OCI-LY7 (cell line): Measurements from ENCODE around the gene AGAP2. TPM values are rescaled to one million over a fixed set of nuclear protein-coding genes. Genes with fewer than 3 reads are reported as not detected.

ENCODE experiments used
- BruUV-seq: library from RNA; stranded (reverse); fragments of 400-500 nt; replicated peaks from 2 replicates; lab custom pipeline; 2021; lab: Mats Ljungman, UMichigan
- CTCF ChIA-PET: fragments of 300-600 bp; sonication (Branson Sonifier 250); formaldehyde crosslinking; loops from one replicate; lab custom pipeline; 2022; ENCODE audit warnings: antibody characterized with exemption; ENCODE audit not compliant: unreplicated experiment; lab: Charles Lee
- POLR2A ChIA-PET: fragments of 300-600 bp; sonication (Branson Sonifier 250); formaldehyde crosslinking; loops from one replicate; lab custom pipeline; 2022; ENCODE audit warnings: antibody characterized with exemption; lab: Charles Lee
- DNase-seq: peaks from one replicate; pipeline ENCODE4 v3.0.0-alpha.2; 2015; ENCODE audit warnings: low spot score
- H2AFZ ChIP-seq: fragments of 200-600 bp; sonication (generic), shearing (Covaris generic); 2 replicates; pipeline ENCODE4 v1.6.1; 2014; ENCODE audit warnings: mild to moderate bottlenecking, antibody characterized with exemption, low read length, moderate library complexity
- H3K27ac ChIP-seq: fragments of 200-600 bp; sonication (generic); 2 replicates; pipeline ENCODE4 v1.5.1; 2014; ENCODE audit warnings: mixed run types, low read depth, mild to moderate bottlenecking, moderate library complexity, low read length, inconsistent platforms; ENCODE audit not compliant: poor library complexity, severe bottlenecking
- H3K36me3 ChIP-seq: fragments of 200-600 bp; sonication (generic); 2 replicates; pipeline ENCODE4 v1.6.1; 2014; ENCODE audit warnings: mild to moderate bottlenecking, antibody characterized with exemption, low read length, moderate library complexity, mixed read lengths; ENCODE audit not compliant: insufficient read depth
- H3K4me1 ChIP-seq: fragments of 200-600 bp; sonication (generic); 2 replicates; pipeline ENCODE4 v1.5.1; 2014; ENCODE audit warnings: mild to moderate bottlenecking, low read length; ENCODE audit not compliant: insufficient read depth, poor library complexity, severe bottlenecking
- H3K4me2 ChIP-seq: fragments of 200-600 bp; sonication (generic); 2 replicates; pipeline ENCODE4 v1.6.1; 2014; ENCODE audit warnings: mild to moderate bottlenecking, low read length
- H3K4me3 ChIP-seq: fragments of 200-600 bp; sonication (generic); 2 replicates; pipeline ENCODE4 v1.5.1; 2014; ENCODE audit warnings: mild to moderate bottlenecking, low read depth, low read length; ENCODE audit not compliant: poor library complexity, severe bottlenecking
- H3K79me2 ChIP-seq: fragments of 200-600 bp; sonication (generic); 2 replicates; pipeline ENCODE4 v1.6.1; 2016; ENCODE audit warnings: low read depth, mild to moderate bottlenecking, low read length, moderate library complexity, mixed read lengths; ENCODE audit not compliant: insufficient read depth
- H3K9me2 ChIP-seq: fragments of 200-600 bp; sonication (generic); 2 replicates; pipeline ENCODE4 v1.6.1; 2016; ENCODE audit warnings: mild to moderate bottlenecking, low read length, mixed read lengths; ENCODE audit not compliant: insufficient read depth
- H3K9me3 ChIP-seq: fragments of 200-600 bp; sonication (generic); 2 replicates; pipeline ENCODE4 v1.6.1; 2014; ENCODE audit warnings: mild to moderate bottlenecking, mixed run types, low read length, mixed read lengths
- H4K20me1 ChIP-seq: fragments of 200-600 bp; sonication (generic); 2 replicates; pipeline ENCODE4 v1.6.1; 2014; ENCODE audit warnings: mild to moderate bottlenecking, antibody characterized with exemption, low read length, moderate library complexity, mixed read lengths; ENCODE audit not compliant: insufficient read depth
- EZH2phosphoT487 ChIP-seq: fragments of 200-600 bp; sonication (generic); IDR thresholded peaks from 2 replicates; pipeline ENCODE4 v1.6.1; 2018; ENCODE audit warnings: low read depth, borderline replicate concordance, mild to moderate bottlenecking, mixed run types, antibody characterized with exemption, low read length, moderate library complexity, mixed read lengths
- intact Hi-C: fragments of 100-400 bp; cut with micrococcal nuclease; formaldehyde crosslinking; loops from one replicate; pipeline ENCODE4 v1.10.0; 2022; ENCODE audit not compliant: unreplicated experiment
- total RNA-seq, 2 experiments: library from RNA; depleted of rRNA in 1 of 2; stranded (reverse); fragments of >200 nt in 1 of 2; shearing (Covaris generic) in 1 of 2; gene quantifications; 2 replicates each; pipeline ENCODE4 v1.2.3, GENCODE V29; 2014 to 2022
- TF ChIP-seq, protein P1 (sequence below): fragments of 200-600 bp; sonication (generic); conservative IDR thresholded peaks from 2 replicates; pipeline ENCODE4 v1.5.1; 2014; ENCODE audit warnings: mild to moderate bottlenecking, antibody characterized with exemption, low read length, moderate library complexity, mixed read lengths

AGAP2 gene
- total RNA-seq, 2 experiments from 2014 or later: 14.8 to 26.5 TPM

DNA sequence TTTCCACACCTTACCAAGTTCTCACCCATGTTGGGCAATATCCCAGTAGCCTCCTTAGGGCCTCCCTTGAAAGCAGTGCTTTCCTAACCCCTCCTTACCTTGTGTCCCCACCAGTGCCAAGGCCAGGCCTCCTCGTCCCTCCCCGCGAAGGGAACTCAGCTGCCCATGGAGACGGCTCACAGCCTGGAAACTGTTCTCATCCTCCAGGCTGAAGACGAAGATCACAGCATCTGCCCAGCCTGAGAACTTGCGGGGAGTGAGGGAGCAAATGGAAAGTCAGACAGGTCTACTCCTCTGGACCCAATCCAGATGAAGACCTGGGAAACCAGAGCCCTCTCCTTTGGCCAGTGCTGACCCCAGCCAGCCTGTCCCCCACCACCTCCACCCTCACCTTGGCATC, 4.6 kb downstream of the AGAP2 start:
- no peaks in the 10 kb centered on the region for H3K79me2 ChIP-seq
- no peak overlapping the region for H3K4me2 ChIP-seq
- no TSS peak for BruUV-seq
- TF ChIP-seq EZH2phosphoT487: no peak
- TF ChIP-seq, protein P1, sequence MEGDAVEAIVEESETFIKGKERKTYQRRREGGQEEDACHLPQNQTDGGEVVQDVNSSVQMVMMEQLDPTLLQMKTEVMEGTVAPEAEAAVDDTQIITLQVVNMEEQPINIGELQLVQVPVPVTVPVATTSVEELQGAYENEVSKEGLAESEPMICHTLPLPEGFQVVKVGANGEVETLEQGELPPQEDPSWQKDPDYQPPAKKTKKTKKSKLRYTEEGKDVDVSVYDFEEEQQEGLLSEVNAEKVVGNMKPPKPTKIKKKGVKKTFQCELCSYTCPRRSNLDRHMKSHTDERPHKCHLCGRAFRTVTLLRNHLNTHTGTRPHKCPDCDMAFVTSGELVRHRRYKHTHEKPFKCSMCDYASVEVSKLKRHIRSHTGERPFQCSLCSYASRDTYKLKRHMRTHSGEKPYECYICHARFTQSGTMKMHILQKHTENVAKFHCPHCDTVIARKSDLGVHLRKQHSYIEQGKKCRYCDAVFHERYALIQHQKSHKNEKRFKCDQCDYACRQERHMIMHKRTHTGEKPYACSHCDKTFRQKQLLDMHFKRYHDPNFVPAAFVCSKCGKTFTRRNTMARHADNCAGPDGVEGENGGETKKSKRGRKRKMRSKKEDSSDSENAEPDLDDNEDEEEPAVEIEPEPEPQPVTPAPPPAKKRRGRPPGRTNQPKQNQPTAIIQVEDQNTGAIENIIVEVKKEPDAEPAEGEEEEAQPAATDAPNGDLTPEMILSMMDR: no peak
- ChIA-PET POLR2A (interaction anchor here (0.6 kb wide), 1 partner anchor 333 kb away, joined by 3 read pairs; no protein-coding TSS in a partner anchor), CTCF (no interaction called here)
- no peak overlapping the region for H3K4me3 ChIP-seq
- no peaks in the 10 kb centered on the region for H3K9me3 ChIP-seq
- no peaks in the 10 kb centered on the region for H4K20me1 ChIP-seq
- DNase-seq: no peak
- no peak overlapping the region for H3K27ac ChIP-seq
- H3K9me2 ChIP-seq: no peaks in the 10 kb centered on the region
- peaks cover 56% of the 10 kb centered on the region for H3K36me3 ChIP-seq
- H3K4me1 ChIP-seq: no peaks in the 10 kb centered on the region
- intact Hi-C loops: no loop called here
- H2AFZ ChIP-seq: no peak overlapping the region

DNA sequence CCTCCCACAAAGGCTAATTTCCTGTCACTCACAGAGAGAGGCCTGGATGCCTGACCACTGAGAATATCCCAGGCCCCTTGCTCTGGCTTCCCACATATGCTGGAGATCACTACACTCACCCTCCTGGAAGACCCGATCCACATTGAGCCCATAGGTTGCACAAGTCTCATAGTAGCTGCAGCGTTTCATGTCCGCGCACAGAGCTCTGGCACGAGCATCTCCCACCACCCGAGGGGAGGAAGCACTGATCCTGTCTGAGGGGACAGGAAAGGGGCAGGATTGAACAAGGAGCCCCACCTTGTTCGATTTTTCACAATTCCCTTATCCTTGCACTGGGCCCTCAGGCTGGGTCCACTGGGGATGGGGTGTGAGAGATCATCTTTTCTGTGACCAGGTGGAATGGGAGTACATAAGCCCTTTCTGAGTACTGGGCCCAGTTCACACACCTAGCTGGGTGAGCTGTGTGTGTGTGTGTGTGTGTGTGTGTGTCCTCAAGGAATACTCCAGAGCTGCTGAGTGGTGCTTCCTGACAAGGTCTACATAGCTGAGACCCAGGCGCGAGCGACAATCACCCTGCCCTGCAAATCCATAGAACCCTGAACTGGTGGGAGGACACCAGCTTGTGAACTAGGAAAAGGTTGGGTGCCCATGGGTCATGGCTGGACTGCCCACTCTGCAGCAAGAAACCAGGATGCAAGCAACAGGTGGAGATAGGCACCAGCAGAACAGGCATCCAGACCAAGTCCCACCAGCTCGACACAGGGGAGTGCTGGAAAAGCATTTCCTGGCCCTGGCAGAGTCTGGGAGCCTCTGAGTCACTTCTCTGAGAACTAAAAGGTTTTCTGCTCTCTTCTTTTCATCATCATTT, 5.6 kb downstream of the AGAP2 start:
- POLR2A ChIA-PET: interaction anchor here (0.6 kb wide), 2 partner anchors 179 to 618 kb away, joined by 3 read pairs; no protein-coding TSS in a partner anchor
- BruUV-seq: no TSS peak
- H3K36me3 ChIP-seq: peaks cover 56% of the 10 kb centered on the region

More for the DNA sequence above, 5.6 kb downstream of the AGAP2 start:
- H3K27ac ChIP-seq: no peak overlapping the region
- TF ChIP-seq, protein P1: no peak
- no peak for TF ChIP-seq EZH2phosphoT487
- no peak overlapping the region for H3K4me2 ChIP-seq
- DNase-seq: no peak
- H3K79me2 ChIP-seq: no peaks in the 10 kb centered on the region
- H3K9me3 ChIP-seq: no peaks in the 10 kb centered on the region
- no peaks in the 10 kb centered on the region for H4K20me1 ChIP-seq
- no peak overlapping the region for H3K4me3 ChIP-seq
- no peaks in the 10 kb centered on the region for H3K4me1 ChIP-seq
- intact Hi-C loops: no loop called here
- H3K9me2 ChIP-seq: no peaks in the 10 kb centered on the region
- CTCF ChIA-PET: no interaction called here
- H2AFZ ChIP-seq: no peak overlapping the region
